HepG2 (cell line): Measurements from ENCODE around the gene APLF.

Experiments used
- ARNTL ChIP-seq: sonication (generic); formaldehyde crosslinking; IDR thresholded peaks from 2 replicates; pipeline ENCODE4 v1.4.0; 2020; ENCODE audit warnings: mild to moderate bottlenecking, missing genetic modification reagents
- MXI1 ChIP-seq: IDR thresholded peaks from 3 replicates; pipeline ENCODE4 v1.6.1; 2012; ENCODE audit warnings: low read depth, low read length, inconsistent platforms, borderline replicate concordance
- THAP7 ChIP-seq: sonication (generic); formaldehyde crosslinking; IDR thresholded peaks from 2 replicates; pipeline ENCODE4 v1.8.1; 2023; ENCODE audit warnings: mild to moderate bottlenecking, missing genetic modification reagents
- ZMAT3 ChIP-seq: sonication (generic); formaldehyde crosslinking; conservative IDR thresholded peaks from 2 replicates; pipeline ENCODE4 v1.7.0; 2021; ENCODE audit warnings: missing genetic modification reagents
- ZNF180 ChIP-seq: sonication (generic); formaldehyde crosslinking; IDR thresholded peaks from 2 replicates; pipeline ENCODE4 v1.4.0; 2020; ENCODE audit warnings: low read depth, missing genetic modification reagents, borderline replicate concordance
- ZNF660 ChIP-seq: sonication (generic); formaldehyde crosslinking; IDR thresholded peaks from 2 replicates; pipeline ENCODE4 v1.5.1; 2020; ENCODE audit warnings: mild to moderate bottlenecking, low read depth, missing genetic modification reagents, borderline replicate concordance
- TF ChIP-seq, protein P1 (sequence below): sonication (generic); formaldehyde crosslinking; IDR thresholded peaks from 2 replicates; pipeline ENCODE4 v1.4.0; 2020; ENCODE audit warnings: missing genetic modification reagents, mild to moderate bottlenecking, borderline replicate concordance
- TF ChIP-seq, protein P2 (sequence below): sonication (generic); formaldehyde crosslinking; IDR thresholded peaks from 2 replicates; pipeline ENCODE4 v1.5.0; 2020; ENCODE audit warnings: mild to moderate bottlenecking, missing genetic modification reagents, moderate library complexity
- TF ChIP-seq, protein P3 (sequence below): sonication (generic); formaldehyde crosslinking; IDR thresholded peaks from 2 replicates; pipeline ENCODE4 v1.4.0; 2020; ENCODE audit warnings: missing genetic modification reagents
- TF ChIP-seq, protein P4 (sequence below): sonication (generic); formaldehyde crosslinking; IDR thresholded peaks from 2 replicates; pipeline ENCODE4 v1.8.1; 2022; ENCODE audit warnings: mild to moderate bottlenecking, missing genetic modification reagents

GRCh38 chr2:68426446-68426845 lies 40.9 kb upstream of the APLF start:
- TF ChIP-seq THAP7 (CRISPR knock-in tag), result no peak
- TF ChIP-seq ZNF180 (CRISPR knock-in tag), result no peak
- TF ChIP-seq, protein P1, sequence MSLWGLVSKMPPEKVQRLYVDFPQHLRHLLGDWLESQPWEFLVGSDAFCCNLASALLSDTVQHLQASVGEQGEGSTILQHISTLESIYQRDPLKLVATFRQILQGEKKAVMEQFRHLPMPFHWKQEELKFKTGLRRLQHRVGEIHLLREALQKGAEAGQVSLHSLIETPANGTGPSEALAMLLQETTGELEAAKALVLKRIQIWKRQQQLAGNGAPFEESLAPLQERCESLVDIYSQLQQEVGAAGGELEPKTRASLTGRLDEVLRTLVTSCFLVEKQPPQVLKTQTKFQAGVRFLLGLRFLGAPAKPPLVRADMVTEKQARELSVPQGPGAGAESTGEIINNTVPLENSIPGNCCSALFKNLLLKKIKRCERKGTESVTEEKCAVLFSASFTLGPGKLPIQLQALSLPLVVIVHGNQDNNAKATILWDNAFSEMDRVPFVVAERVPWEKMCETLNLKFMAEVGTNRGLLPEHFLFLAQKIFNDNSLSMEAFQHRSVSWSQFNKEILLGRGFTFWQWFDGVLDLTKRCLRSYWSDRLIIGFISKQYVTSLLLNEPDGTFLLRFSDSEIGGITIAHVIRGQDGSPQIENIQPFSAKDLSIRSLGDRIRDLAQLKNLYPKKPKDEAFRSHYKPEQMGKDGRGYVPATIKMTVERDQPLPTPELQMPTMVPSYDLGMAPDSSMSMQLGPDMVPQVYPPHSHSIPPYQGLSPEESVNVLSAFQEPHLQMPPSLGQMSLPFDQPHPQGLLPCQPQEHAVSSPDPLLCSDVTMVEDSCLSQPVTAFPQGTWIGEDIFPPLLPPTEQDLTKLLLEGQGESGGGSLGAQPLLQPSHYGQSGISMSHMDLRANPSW (CRISPR knock-in tag), result no peak
- no peak for TF ChIP-seq ZMAT3 (CRISPR knock-in tag)
- TF ChIP-seq, protein P2, sequence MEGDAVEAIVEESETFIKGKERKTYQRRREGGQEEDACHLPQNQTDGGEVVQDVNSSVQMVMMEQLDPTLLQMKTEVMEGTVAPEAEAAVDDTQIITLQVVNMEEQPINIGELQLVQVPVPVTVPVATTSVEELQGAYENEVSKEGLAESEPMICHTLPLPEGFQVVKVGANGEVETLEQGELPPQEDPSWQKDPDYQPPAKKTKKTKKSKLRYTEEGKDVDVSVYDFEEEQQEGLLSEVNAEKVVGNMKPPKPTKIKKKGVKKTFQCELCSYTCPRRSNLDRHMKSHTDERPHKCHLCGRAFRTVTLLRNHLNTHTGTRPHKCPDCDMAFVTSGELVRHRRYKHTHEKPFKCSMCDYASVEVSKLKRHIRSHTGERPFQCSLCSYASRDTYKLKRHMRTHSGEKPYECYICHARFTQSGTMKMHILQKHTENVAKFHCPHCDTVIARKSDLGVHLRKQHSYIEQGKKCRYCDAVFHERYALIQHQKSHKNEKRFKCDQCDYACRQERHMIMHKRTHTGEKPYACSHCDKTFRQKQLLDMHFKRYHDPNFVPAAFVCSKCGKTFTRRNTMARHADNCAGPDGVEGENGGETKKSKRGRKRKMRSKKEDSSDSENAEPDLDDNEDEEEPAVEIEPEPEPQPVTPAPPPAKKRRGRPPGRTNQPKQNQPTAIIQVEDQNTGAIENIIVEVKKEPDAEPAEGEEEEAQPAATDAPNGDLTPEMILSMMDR, result no peak
- TF ChIP-seq, protein P3, sequence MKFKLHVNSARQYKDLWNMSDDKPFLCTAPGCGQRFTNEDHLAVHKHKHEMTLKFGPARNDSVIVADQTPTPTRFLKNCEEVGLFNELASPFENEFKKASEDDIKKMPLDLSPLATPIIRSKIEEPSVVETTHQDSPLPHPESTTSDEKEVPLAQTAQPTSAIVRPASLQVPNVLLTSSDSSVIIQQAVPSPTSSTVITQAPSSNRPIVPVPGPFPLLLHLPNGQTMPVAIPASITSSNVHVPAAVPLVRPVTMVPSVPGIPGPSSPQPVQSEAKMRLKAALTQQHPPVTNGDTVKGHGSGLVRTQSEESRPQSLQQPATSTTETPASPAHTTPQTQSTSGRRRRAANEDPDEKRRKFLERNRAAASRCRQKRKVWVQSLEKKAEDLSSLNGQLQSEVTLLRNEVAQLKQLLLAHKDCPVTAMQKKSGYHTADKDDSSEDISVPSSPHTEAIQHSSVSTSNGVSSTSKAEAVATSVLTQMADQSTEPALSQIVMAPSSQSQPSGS (CRISPR knock-in tag), result no peak
- no peak for TF ChIP-seq ARNTL (CRISPR knock-in tag)
- TF ChIP-seq, protein P4, sequence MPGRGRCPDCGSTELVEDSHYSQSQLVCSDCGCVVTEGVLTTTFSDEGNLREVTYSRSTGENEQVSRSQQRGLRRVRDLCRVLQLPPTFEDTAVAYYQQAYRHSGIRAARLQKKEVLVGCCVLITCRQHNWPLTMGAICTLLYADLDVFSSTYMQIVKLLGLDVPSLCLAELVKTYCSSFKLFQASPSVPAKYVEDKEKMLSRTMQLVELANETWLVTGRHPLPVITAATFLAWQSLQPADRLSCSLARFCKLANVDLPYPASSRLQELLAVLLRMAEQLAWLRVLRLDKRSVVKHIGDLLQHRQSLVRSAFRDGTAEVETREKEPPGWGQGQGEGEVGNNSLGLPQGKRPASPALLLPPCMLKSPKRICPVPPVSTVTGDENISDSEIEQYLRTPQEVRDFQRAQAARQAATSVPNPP (CRISPR knock-in tag), result no peak
- TF ChIP-seq ZNF660 (CRISPR knock-in tag), result no peak
- no peak for TF ChIP-seq MXI1
